Gastrocnemius medialis (tissue), 4 donors: ENCODE data around the gene MERTK. TPM values are rescaled to one million over a fixed set of nuclear protein-coding genes. Genes with fewer than 3 reads are reported as not detected.
A peak's percentile ranks its signal among the peaks of the same experiment; 100 is the strongest.

Experiments used
- ATAC-seq, 2 donors: fragments of 150-250 bp; one replicate each; pipeline ENCODE4 v1.9.1; 2016
- DNase-seq, 2 donors: peaks; one replicate each; pipeline ENCODE4 v3.0.0-alpha.2; 2019
- H3K27ac ChIP-seq, 4 donors: fragments of 200-600 bp; sonication (generic); 1 replicate in 1 of 4; 2 replicates in 3 of 4; pipeline ENCODE4 v1.5.1; 2016 to 2018; ENCODE audit warnings: mild to moderate bottlenecking in 2 of 4, moderate library complexity in 1 of 4
- H3K27me3 ChIP-seq, 3 donors: fragments of 200-600 bp; sonication (generic) in 2 of 3; 1 replicate in 1 of 3; 2 replicates in 2 of 3; pipeline versions ENCODE4 v1.5.1 to v1.6.0; 2016 to 2019; ENCODE audit warnings: mild to moderate bottlenecking in 1 of 3, moderate library complexity in 1 of 3
- H3K36me3 ChIP-seq, 2 donors: fragments of 200-600 bp; sonication (generic) in 1 of 2; one replicate each; pipeline ENCODE4 v1.5.1; 2017 to 2018
- H3K4me1 ChIP-seq, 2 donors: fragments of 200-600 bp; sonication (generic) in 1 of 2; one replicate each; pipeline ENCODE4 v1.5.1; 2016 to 2017; ENCODE audit warnings: mild to moderate bottlenecking in 2 of 2
- H3K4me3 ChIP-seq, 4 donors: fragments of 200-600 bp; sonication (generic) in 3 of 4; 1 replicate in 1 of 4; 2 replicates in 3 of 4; pipeline ENCODE4 v1.5.1; 2016 to 2019; ENCODE audit warnings: mild to moderate bottlenecking in 2 of 4
- H3K9me3 ChIP-seq, 3 donors: fragments of 200-600 bp; sonication (generic) in 2 of 3; 1 replicate in 1 of 3; 2 replicates in 2 of 3; pipeline ENCODE4 v1.5.1; 2016 to 2019
- CTCF ChIP-seq, 5 experiments: fragments of 450-650 bp in 3 of 5; fragments of 200-600 bp in 2 of 5; sonication (generic) in 2 of 5; IDR thresholded peaks in 4 of 5; conservative IDR thresholded peaks in 1 of 5; 1 replicate in 4 of 5; 2 replicates in 1 of 5; pipeline ENCODE4 v1.5.1; 2016 to 2019; ENCODE audit warnings: antibody characterized with exemption in 5 of 5, mild to moderate bottlenecking in 3 of 5, moderate library complexity in 3 of 5
- POLR2A ChIP-seq, 2 donors: fragments of 450-650 bp; IDR thresholded peaks; one replicate each; pipeline ENCODE4 v1.6.1; 2017; ENCODE audit warnings: antibody characterized with exemption in 2 of 2, mild to moderate bottlenecking in 2 of 2, moderate library complexity in 2 of 2
- in situ Hi-C, 4 donors: fragments of 200-750 bp; cut with MboI; loops; one replicate each; pipeline versions ENCODE4 v1.15.0 to v1.8.0; 2017; ENCODE audit warnings: low sequenced_read_pairs in 4 of 4
- intact Hi-C: fragments of 100-400 bp; cut with DNase I; formaldehyde crosslinking; loops from one replicate; pipeline ENCODE4 v1.15.1; 2023; ENCODE audit warnings: low total_unique reads
- total RNA-seq, 4 donors: library from RNA; depleted of rRNA; stranded (reverse); fragments of >200 nt; gene quantifications; one replicate each; pipeline versions ENCODE4 v1.1.0 to v1.2.3, GENCODE V29; 2016

The MERTK gene
- total RNA-seq, 4 donors from 2014 or later: 2.4 to 5.7 (median 3.7) TPM

- TF ChIP-seq CTCF (IDR thresholded peaks at IDR 0.05 in 4 of 5, conservative IDR thresholded peaks at IDR 0.05 in 1 of 5) (no peak), POLR2A (IDR thresholded peaks at IDR 0.05) (no peak)
- intact Hi-C loops: no loop called here
- Histone ChIP-seq H3K4me1 (peaks cover 0 to 9% of the 10 kb centered on the region in 2 donors), H3K36me3 (peaks cover 0 to 4% of the 10 kb centered on the region in 2 donors), H3K4me3 (no peak overlapping the region), H3K27me3 (no peaks in the 10 kb centered on the region), H3K9me3 (no peaks in the 10 kb centered on the region), H3K27ac (no peak overlapping the region)
- ATAC-seq (no peak), DNase-seq (no peak)
- in situ Hi-C loops: no loop called here
Measured at GRCh38 chr2:111965062-111965461, 66.7 kb downstream of the MERTK start.

- H3K4me1 ChIP-seq: peaks cover 0 to 9% of the 10 kb centered on the region in 2 donors
- peaks cover 0 to 4% of the 10 kb centered on the region in 2 donors for H3K36me3 ChIP-seq
- DNase-seq (no peak), ATAC-seq (no peak)
- H3K27me3 ChIP-seq: no peaks in the 10 kb centered on the region
- H3K9me3 ChIP-seq: no peaks in the 10 kb centered on the region
- H3K4me3 ChIP-seq: no peak overlapping the region
- in situ Hi-C loops (no loop called here), intact Hi-C loops (no loop called here)
- TF ChIP-seq CTCF (IDR thresholded peaks at IDR 0.05 in 4 of 5, conservative IDR thresholded peaks at IDR 0.05 in 1 of 5) (no peak), POLR2A (IDR thresholded peaks at IDR 0.05) (no peak)
- peak overlapping the region in 2 of 4 donors; percentile 10 to 31 for H3K27ac ChIP-seq
Measured at GRCh38 chr2:111966241-111966640, 67.8 kb downstream of the MERTK start.

GRCh38 chr2:111967018-111967417 is 68.6 kb downstream of the MERTK start:
- H3K4me1 ChIP-seq: peaks cover 0 to 9% of the 10 kb centered on the region in 2 donors
- no peak for TF ChIP-seq POLR2A (IDR thresholded peaks at IDR 0.05)
- TF ChIP-seq CTCF (IDR thresholded peaks at IDR 0.05 in 4 of 5, conservative IDR thresholded peaks at IDR 0.05 in 1 of 5): no peak
- in situ Hi-C loops (no loop called here), intact Hi-C loops (no loop called here)
- H3K4me3 ChIP-seq: no peak overlapping the region
- H3K9me3 ChIP-seq: no peaks in the 10 kb centered on the region
- H3K27me3 ChIP-seq: no peaks in the 10 kb centered on the region
- peaks cover 0 to 4% of the 10 kb centered on the region in 2 donors for H3K36me3 ChIP-seq
- DNase-seq (no peak), ATAC-seq (no peak)
- H3K27ac ChIP-seq: peak overlapping the region in 2 of 4 donors; percentile 10 to 12

- no peaks in the 10 kb centered on the region for H3K9me3 ChIP-seq
- H3K27me3 ChIP-seq: no peaks in the 10 kb centered on the region
- peaks cover 0 to 4% of the 10 kb centered on the region in 2 donors for H3K36me3 ChIP-seq
- TF ChIP-seq CTCF (IDR thresholded peaks at IDR 0.05 in 4 of 5, conservative IDR thresholded peaks at IDR 0.05 in 1 of 5) (no peak), POLR2A (IDR thresholded peaks at IDR 0.05) (no peak)
- ATAC-seq: no peak
- intact Hi-C loops (no loop called here), in situ Hi-C loops (no loop called here)
- H3K4me3 ChIP-seq: no peak overlapping the region
- DNase-seq: no peak
- H3K27ac ChIP-seq: no peak overlapping the region
- H3K4me1 ChIP-seq: peaks cover 0 to 22% of the 10 kb centered on the region in 2 donors
Measured at GRCh38 chr2:111970453-111970852, 72.0 kb downstream of the MERTK start.
